Colonic mucosa (tissue), 4 donors: ENCODE measurements around the gene UBR2. TPM values are rescaled to one million over a fixed set of nuclear protein-coding genes. Genes with fewer than 3 reads are reported as not detected.
"Not testable (repeated sequence)": the region's sequence is repeated elsewhere in the genome, so short reads cannot be mapped to it uniquely, and the experiment has no call there.

ENCODE experiments used
- DNase-seq: peaks from one replicate; pipeline ENCODE4 v3.0.0-alpha.2; 2020
- H3K27ac ChIP-seq: fragments of 200-600 bp; one replicate; pipeline ENCODE4 v1.8.0; 2021
- H3K27me3 ChIP-seq: fragments of 200-600 bp; one replicate; pipeline ENCODE4 v1.8.0; 2021
- H3K36me3 ChIP-seq: fragments of 200-600 bp; one replicate; pipeline ENCODE4 v1.8.0; 2021
- H3K4me1 ChIP-seq: fragments of 200-600 bp; one replicate; pipeline ENCODE4 v1.8.0; 2021; ENCODE audit warnings: mild to moderate bottlenecking
- H3K4me3 ChIP-seq: fragments of 200-600 bp; one replicate; pipeline ENCODE4 v1.8.0; 2021
- H3K9ac ChIP-seq, 2 donors: one replicate each; pipeline ENCODE4 v1.7.0; 2013; ENCODE audit warnings: control low read depth in 2 of 2, low read depth in 2 of 2, low read length in 2 of 2
- H3K9me3 ChIP-seq: fragments of 200-600 bp; one replicate; pipeline ENCODE4 v1.8.0; 2021
- intact Hi-C: fragments of 100-400 bp; cut with DNase I; formaldehyde crosslinking; loops from one replicate; pipeline ENCODE4 v1.14.1; 2022
- total RNA-seq, 2 donors: library from RNA; stranded (reverse); fragmentation: NEBNext Ultra II Directional in 1 of 2; extraction: Animal tissue kit (Norgen Biotek cat#: 25700) in 1 of 2; gene quantifications; one replicate each; pipeline ENCODE4 v1.2.1, GENCODE V29; 2021
- TF ChIP-seq, protein P1 (sequence below): fragments of 200-600 bp; IDR thresholded peaks from one replicate; pipeline ENCODE4 v1.8.0; 2022; ENCODE audit warnings: antibody characterized with exemption, mild to moderate bottlenecking
- donor health status: healthy.
- donor health status: DM: no; HTN: no; CAD: no.
- donor health status: DM: no; HTN: no; CAD: no.

Gene UBR2
- total RNA-seq, 2 donors from 2014 or later = 33.0 to 42.3 TPM

DNA sequence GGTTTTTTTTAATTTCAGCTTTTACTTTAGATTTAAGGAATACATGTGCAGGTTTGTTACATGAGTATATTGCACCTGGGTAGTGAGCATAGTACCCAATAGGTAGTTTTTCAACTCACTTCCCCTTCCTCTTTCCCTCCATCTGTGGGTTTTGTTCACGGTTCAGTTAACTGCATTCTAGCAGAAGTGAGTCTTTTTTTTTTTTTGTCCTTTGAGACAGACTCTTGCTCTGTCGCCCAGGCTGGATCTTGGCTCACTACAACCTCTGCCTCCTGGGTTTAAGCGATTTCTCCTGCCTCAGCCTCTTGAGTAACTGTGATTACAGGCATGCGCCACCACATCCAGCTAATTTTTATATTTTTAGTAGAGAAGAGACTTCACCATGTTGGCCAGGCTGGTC, 8.7 kb downstream of the UBR2 start:
- TF ChIP-seq, protein P1, sequence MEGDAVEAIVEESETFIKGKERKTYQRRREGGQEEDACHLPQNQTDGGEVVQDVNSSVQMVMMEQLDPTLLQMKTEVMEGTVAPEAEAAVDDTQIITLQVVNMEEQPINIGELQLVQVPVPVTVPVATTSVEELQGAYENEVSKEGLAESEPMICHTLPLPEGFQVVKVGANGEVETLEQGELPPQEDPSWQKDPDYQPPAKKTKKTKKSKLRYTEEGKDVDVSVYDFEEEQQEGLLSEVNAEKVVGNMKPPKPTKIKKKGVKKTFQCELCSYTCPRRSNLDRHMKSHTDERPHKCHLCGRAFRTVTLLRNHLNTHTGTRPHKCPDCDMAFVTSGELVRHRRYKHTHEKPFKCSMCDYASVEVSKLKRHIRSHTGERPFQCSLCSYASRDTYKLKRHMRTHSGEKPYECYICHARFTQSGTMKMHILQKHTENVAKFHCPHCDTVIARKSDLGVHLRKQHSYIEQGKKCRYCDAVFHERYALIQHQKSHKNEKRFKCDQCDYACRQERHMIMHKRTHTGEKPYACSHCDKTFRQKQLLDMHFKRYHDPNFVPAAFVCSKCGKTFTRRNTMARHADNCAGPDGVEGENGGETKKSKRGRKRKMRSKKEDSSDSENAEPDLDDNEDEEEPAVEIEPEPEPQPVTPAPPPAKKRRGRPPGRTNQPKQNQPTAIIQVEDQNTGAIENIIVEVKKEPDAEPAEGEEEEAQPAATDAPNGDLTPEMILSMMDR = no peak
- Histone ChIP-seq H3K4me3 (no peak overlapping the region), H3K4me1 (peaks cover 4% of the 10 kb centered on the region), H3K36me3 (peaks cover 6% of the 10 kb centered on the region), H3K9me3 (no peaks in the 10 kb centered on the region), H3K27ac (no peak overlapping the region), H3K27me3 (no peaks in the 10 kb centered on the region), H3K9ac (no peak overlapping the region)
- intact Hi-C loops = no loop called here
- DNase-seq = no peak

DNA sequence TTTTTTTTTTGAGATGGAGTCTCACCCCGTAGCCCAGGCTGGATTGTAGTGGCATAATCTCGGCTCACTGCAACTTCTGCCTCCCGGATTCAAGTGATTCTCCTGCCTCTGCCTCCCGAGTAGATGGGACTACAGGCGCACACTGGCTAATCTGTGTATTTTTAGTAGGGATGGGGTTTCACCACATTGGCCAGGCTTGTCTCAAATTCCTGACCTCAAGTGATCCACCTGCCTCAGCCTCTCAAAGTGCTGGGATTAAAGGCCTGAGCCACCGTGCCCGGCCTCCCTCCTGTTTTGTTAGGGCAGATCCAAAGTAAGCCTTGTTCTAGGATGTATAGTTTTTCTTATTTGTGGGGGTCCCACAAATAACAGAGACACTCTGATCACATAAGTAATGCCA, 12.7 kb downstream of the UBR2 start:
- H3K4me1 ChIP-seq, H3K27ac ChIP-seq, H3K9ac ChIP-seq, H3K27me3 ChIP-seq, intact Hi-C loops, DNase-seq, H3K9me3 ChIP-seq, H3K36me3 ChIP-seq, H3K4me3 ChIP-seq: not testable (repeated sequence)

DNA sequence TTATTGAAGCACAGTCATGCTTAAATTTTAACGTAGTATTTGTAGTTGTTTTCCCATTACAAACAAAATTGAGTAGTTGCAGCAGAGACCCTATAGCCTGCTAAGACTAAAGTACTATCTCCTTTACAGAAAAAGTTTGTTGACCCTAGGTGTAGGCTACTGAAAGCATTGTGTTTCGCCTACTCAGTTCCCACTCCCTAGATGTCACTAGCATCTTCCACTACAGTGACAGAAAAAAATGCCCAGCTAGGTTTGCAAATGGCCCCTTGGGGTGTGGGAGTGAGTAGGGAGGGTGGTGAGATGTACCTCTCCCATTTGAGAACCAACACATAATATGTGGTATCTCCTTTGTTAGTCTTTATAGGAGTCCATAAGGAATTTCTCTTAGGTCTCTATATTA, 34.5 kb downstream of the UBR2 start:
- TF ChIP-seq, protein P1 = no peak
- peaks cover 4% of the 10 kb centered on the region for H3K36me3 ChIP-seq
- H3K9me3 ChIP-seq = no peaks in the 10 kb centered on the region
- H3K27me3 ChIP-seq = no peaks in the 10 kb centered on the region
- DNase-seq = no peak
- intact Hi-C loops = no loop called here
- H3K9ac ChIP-seq = no peak overlapping the region
- H3K27ac ChIP-seq = no peak overlapping the region
- no peaks in the 10 kb centered on the region for H3K4me1 ChIP-seq
- H3K4me3 ChIP-seq = no peak overlapping the region

DNA sequence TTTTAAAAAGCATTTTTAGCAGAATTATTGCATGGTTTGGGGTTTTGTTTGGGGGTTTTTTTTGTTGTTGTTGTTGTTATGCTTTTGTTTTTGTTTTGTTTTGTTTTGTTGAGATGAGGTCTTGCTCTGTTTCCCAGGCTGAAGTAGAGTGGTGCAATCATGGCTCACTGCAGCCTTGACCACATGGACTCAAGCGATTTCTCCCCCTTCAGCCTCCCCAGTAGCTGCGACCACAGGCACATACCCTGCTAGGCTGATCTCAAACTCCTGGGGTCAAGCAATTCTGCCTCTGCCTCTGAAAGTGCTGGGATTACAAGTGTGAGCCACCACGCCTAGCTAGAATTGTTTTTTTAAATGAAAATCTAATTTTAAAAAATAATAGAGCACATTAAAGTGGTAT, 35.7 kb downstream of the UBR2 start:
- Histone ChIP-seq H3K36me3 (peaks cover 4% of the 10 kb centered on the region), H3K4me1 (no peaks in the 10 kb centered on the region), H3K4me3 (no peak overlapping the region), H3K27ac (no peak overlapping the region), H3K27me3 (no peaks in the 10 kb centered on the region), H3K9me3 (no peaks in the 10 kb centered on the region), H3K9ac (no peak overlapping the region)
- intact Hi-C loops = no loop called here
- no peak for DNase-seq
- TF ChIP-seq, protein P1 = no peak

DNA sequence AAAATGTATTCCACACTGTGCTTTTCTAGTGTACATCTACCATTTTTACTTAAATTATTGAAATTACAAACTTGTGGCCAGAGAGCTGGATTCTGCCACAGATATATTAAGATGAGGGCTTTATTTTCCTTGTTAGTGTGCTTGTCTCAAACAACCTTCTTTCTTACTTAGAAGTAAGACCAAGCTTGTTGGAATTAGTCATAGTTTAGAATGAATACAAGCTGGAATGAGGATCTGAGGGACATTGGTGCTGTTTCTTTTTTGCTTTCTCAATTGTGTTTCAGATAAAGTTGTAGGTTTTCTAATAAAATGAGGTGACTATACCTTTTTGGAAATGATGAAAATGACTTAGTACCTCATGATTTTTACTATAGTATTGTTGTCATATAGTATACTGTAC, 40.3 kb downstream of the UBR2 start:
- Histone ChIP-seq H3K27ac (no peak overlapping the region), H3K9me3 (no peaks in the 10 kb centered on the region), H3K9ac (no peak overlapping the region), H3K27me3 (no peaks in the 10 kb centered on the region), H3K36me3 (no peaks in the 10 kb centered on the region), H3K4me3 (no peak overlapping the region), H3K4me1 (no peaks in the 10 kb centered on the region)
- no peak for DNase-seq
- intact Hi-C loops = no loop called here
- TF ChIP-seq, protein P1 = no peak

DNA sequence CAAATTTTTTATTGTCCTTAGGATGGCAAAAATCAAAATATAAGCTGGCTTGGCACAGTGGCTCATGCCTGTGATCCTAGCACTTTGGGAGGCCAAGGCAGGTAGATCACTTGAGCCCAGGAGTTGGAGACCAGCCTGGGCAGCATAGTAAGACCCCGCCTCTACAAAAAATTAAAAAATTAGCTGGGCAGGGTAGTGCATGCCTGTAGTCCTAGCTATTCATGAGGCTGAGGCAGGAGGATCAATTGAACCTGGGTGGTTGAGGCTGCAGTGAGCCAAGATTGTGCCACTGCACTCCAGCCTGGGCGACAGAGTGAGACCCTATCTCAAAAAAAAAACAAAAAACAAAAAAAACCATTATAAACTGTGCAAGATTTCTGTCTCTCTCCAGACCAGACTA, 40.9 kb downstream of the UBR2 start:
- H3K4me3 ChIP-seq, DNase-seq, H3K4me1 ChIP-seq, H3K36me3 ChIP-seq, H3K9me3 ChIP-seq, intact Hi-C loops, H3K27ac ChIP-seq, H3K27me3 ChIP-seq, H3K9ac ChIP-seq: not testable (repeated sequence)

DNA sequence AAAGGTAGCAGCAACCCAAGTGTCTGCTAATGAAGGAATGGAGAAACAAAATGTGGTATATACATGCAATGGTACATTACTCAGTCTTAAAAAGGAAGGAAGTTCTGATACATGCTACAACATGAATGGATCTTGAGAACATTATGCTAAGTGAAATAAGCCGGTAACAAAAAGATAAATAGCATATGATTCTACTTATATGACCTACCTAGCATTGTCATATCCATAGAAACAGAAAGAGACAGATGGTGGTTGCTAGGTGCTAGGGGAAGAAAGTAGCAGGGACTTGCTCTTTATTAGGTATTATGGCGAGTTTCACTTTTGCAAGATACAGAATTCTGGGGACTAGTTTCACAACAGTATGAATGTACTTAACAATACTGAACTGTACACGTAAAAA, 46.6 kb downstream of the UBR2 start:
- H3K9me3 ChIP-seq = no peaks in the 10 kb centered on the region
- TF ChIP-seq, protein P1 = no peak
- no peaks in the 10 kb centered on the region for H3K36me3 ChIP-seq
- H3K27me3 ChIP-seq = no peaks in the 10 kb centered on the region
- no peak overlapping the region for H3K4me3 ChIP-seq
- H3K27ac ChIP-seq = no peak overlapping the region
- H3K4me1 ChIP-seq = no peaks in the 10 kb centered on the region
- no peak for DNase-seq
- no peak overlapping the region for H3K9ac ChIP-seq
- intact Hi-C loops = no loop called here
